ENCODE measurements around the gene NAXD. TPM values are rescaled to one million over a fixed set of nuclear protein-coding genes. Genes with fewer than 3 reads are reported as not detected.

NAXD gene
- total RNA-seq, 1 donor: 16.8 TPM

GRCh38 chr13:110581506-110582185, 33.7 kb upstream of the NAXD start:
- H3K4me3 ChIP-seq (ENCODE audit: low read depth, low read length): no peak overlapping the region
- TF ChIP-seq CTCF (IDR thresholded peaks at IDR 0.05; ENCODE audit: insufficient read depth, low read depth, low read length): no peak
- no peak for DNase-seq (ENCODE audit: low read depth)

- DNase-seq (ENCODE audit: low read depth): no peak
Measured at GRCh38 chr13:110582421-110582954, 32.9 kb upstream of the NAXD start.

GRCh38 chr13:110583178-110583865, 32.0 kb upstream of the NAXD start:
- no peak overlapping the region for H3K4me3 ChIP-seq (ENCODE audit: low read depth, low read length)
- no peak for DNase-seq (ENCODE audit: low read depth)
- no peak for TF ChIP-seq CTCF (IDR thresholded peaks at IDR 0.05; ENCODE audit: insufficient read depth, low read depth, low read length)

More at GRCh38 chr13:110582421-110582954, 32.9 kb upstream of the NAXD start:
- TF ChIP-seq CTCF (IDR thresholded peaks at IDR 0.05; ENCODE audit: insufficient read depth, low read depth, low read length): no peak
- no peak overlapping the region for H3K4me3 ChIP-seq (ENCODE audit: low read depth, low read length)

- DNase-seq (ENCODE audit: low read depth): peak; percentile 23
- no peak overlapping the region for H3K4me3 ChIP-seq (ENCODE audit: low read depth, low read length)
- no peak for TF ChIP-seq CTCF (IDR thresholded peaks at IDR 0.05; ENCODE audit: insufficient read depth, low read depth, low read length)
Measured at GRCh38 chr13:110589793-110590390, 25.5 kb upstream of the NAXD start.

GRCh38 chr13:110590577-110590976, 24.8 kb upstream of the NAXD start:
- no peak for TF ChIP-seq CTCF (IDR thresholded peaks at IDR 0.05; ENCODE audit: insufficient read depth, low read depth, low read length)
- DNase-seq (ENCODE audit: low read depth): no peak

GRCh38 chr13:110592665-110593064, 22.7 kb upstream of the NAXD start:
- no peak for DNase-seq (ENCODE audit: low read depth)
- H3K4me3 ChIP-seq (ENCODE audit: low read depth, low read length): no peak overlapping the region
- TF ChIP-seq CTCF (IDR thresholded peaks at IDR 0.05; ENCODE audit: insufficient read depth, low read depth, low read length): no peak

More at GRCh38 chr13:110590577-110590976, 24.8 kb upstream of the NAXD start:
- H3K4me3 ChIP-seq (ENCODE audit: low read depth, low read length): no peak overlapping the region
